ENCODE data around the gene PSMC2.

DNA sequence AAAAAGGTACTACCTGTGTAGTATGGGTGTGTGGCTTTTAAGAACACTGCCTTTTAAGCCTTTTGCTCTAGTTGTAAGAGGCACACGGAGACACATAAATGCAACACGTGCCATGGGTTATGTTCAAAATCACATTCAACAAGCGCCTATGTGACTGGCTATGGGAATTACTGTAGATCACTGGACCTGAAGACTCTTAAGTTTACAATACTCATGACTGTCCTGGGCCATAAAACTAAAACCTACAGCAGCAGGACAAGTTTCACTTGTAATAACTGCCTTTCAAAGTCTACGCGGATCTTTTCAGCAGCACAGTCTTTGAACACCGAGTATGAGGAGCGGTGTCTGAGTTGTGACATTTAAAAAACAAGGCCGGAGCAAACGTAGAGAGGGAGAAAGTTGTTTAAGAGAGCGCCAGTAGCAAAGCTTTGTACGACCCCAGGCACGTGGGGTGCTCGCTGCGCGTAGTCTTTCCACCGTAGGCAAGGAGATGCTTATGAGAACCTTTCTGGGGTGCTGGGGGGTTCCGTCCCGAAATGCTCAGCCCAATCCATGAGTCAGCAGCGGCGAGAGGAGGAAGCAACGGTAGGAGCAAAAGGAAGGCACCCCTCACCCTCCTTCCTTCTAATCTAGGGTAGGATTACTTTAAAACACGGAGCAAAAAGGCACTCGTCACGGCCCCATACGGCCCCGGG, 3.5 kb upstream of the PSMC2 start:
- TF ChIP-seq EP300 (conservative IDR thresholded peaks at IDR 0.05; ENCODE audit: poor library complexity, severe bottlenecking): no peak
- TF ChIP-seq CTCF (IDR thresholded peaks at IDR 0.05; ENCODE audit: poor library complexity, severe bottlenecking): no peak
- no peak for TF ChIP-seq EZH2 (IDR thresholded peaks at IDR 0.05; ENCODE audit: borderline replicate concordance, insufficient read depth, low read length, poor library complexity, severe bottlenecking)
- no peak for TF ChIP-seq TAF1 (IDR thresholded peaks at IDR 0.05; ENCODE audit: low read depth)
- TF ChIP-seq, protein P1, sequence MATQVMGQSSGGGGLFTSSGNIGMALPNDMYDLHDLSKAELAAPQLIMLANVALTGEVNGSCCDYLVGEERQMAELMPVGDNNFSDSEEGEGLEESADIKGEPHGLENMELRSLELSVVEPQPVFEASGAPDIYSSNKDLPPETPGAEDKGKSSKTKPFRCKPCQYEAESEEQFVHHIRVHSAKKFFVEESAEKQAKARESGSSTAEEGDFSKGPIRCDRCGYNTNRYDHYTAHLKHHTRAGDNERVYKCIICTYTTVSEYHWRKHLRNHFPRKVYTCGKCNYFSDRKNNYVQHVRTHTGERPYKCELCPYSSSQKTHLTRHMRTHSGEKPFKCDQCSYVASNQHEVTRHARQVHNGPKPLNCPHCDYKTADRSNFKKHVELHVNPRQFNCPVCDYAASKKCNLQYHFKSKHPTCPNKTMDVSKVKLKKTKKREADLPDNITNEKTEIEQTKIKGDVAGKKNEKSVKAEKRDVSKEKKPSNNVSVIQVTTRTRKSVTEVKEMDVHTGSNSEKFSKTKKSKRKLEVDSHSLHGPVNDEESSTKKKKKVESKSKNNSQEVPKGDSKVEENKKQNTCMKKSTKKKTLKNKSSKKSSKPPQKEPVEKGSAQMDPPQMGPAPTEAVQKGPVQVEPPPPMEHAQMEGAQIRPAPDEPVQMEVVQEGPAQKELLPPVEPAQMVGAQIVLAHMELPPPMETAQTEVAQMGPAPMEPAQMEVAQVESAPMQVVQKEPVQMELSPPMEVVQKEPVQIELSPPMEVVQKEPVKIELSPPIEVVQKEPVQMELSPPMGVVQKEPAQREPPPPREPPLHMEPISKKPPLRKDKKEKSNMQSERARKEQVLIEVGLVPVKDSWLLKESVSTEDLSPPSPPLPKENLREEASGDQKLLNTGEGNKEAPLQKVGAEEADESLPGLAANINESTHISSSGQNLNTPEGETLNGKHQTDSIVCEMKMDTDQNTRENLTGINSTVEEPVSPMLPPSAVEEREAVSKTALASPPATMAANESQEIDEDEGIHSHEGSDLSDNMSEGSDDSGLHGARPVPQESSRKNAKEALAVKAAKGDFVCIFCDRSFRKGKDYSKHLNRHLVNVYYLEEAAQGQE (IDR thresholded peaks at IDR 0.05; ENCODE audit: borderline replicate concordance): no peak
- TF ChIP-seq POLR2AphosphoS5 (IDR thresholded peaks at IDR 0.05): no peak
- no peak for TF ChIP-seq SMC3 (conservative IDR thresholded peaks at IDR 0.05; ENCODE audit: poor library complexity)
- TF ChIP-seq MXI1 (conservative IDR thresholded peaks at IDR 0.05; ENCODE audit: poor library complexity, severe bottlenecking): no peak

All from neural cell (in vitro differentiated cells).